ENCODE data around the gene FKBP2.

GRCh38 chr11:64250415-64251015, 9.6 kb downstream of the FKBP2 start:
- no peak for TF ChIP-seq ELF1 (CRISPR knock-in tag; IDR thresholded peaks at IDR 0.05)
- TF ChIP-seq RAD21 (CRISPR knock-in tag; IDR thresholded peaks at IDR 0.05), result no peak
- no peak for TF ChIP-seq ZFP91 (CRISPR knock-in tag; IDR thresholded peaks at IDR 0.05; ENCODE audit: borderline replicate concordance)
- no peak for TF ChIP-seq CTCF (CRISPR knock-in tag; IDR thresholded peaks at IDR 0.05)
- TF ChIP-seq ZNF501 (CRISPR knock-in tag; IDR thresholded peaks at IDR 0.05), result 0 out of 2 replicates have a peak, but pooled peaks have one; percentile 29
- no peak for TF ChIP-seq SUZ12 (IDR thresholded peaks at IDR 0.05; ENCODE audit: low read depth, low read length)
- no peak for TF ChIP-seq NCOA1 (CRISPR knock-in tag; IDR thresholded peaks at IDR 0.05)
- TF ChIP-seq NR2F2 (IDR thresholded peaks at IDR 0.05; ENCODE audit: borderline replicate concordance, low read depth), result no peak
- no peak for TF ChIP-seq TAF1 (CRISPR knock-in tag; IDR thresholded peaks at IDR 0.05)
- no peak for TF ChIP-seq FOXK1 (CRISPR knock-in tag; IDR thresholded peaks at IDR 0.05; ENCODE audit: borderline replicate concordance, low read depth)
- TF ChIP-seq YY1 (IDR thresholded peaks at IDR 0.05; ENCODE audit: insufficient read depth, insufficient replicate concordance, low read depth, low read length), result no peak
- TF ChIP-seq NFE2L1 (CRISPR knock-in tag; IDR thresholded peaks at IDR 0.05; ENCODE audit: borderline replicate concordance), result no peak

Data from HepG2 (cell line).